ENCODE results near the gene SLC39A11.
"Not testable (repeated sequence)": the region's sequence is repeated elsewhere in the genome, so short reads cannot be mapped to it uniquely, and the experiment has no call there.

SLC39A11 gene

DNA sequence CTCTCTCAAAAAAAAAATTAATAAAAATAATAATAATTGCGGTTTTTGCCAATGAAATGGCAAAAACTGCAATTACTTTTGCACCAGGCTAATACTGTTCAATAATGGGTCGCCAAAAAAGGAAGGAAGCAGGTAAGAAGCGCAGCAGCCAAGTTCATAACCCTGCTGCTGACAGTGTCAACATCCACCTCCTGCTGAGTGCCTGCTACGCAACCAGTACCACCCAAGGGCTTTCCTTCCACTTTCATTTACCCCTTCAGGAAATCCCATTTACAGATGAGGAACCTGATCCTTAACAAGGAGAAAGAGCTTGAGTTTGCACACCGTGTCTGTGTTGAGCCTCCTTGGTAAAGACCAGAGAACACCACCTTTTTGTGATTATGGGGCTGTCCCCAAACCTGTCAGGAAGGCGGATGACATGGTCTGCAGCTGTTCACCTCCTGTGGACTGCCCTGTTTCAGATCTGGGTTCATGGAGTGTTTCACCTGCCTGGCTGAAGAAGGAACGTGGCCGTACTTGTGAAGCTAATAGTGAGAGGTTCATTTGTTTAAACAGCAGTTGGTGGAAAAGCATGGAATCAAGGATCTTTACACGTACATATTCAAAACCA, 378.0 kb downstream of the SLC39A11 start:
- DNase-seq (ENCODE audit: low spot score): no peak

DNA sequence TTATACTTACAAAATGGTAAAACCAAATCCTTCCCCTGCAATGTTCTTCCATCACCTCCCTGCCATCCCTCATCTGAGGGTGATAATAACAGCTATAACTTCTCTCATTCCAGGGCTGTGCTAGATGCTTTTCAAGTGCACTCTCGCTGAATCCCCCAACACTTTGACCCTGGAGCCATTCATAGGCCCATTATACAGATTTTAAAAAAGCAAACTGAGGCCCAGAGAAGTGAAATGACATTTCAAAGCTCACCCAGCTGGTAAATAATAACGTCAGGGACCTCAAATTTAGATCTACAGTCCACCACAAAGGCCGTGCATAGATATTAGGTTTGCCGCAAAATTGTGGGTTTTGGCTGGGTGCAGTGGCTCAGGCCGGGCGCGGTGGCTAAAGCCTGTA, 378.8 kb downstream of the SLC39A11 start:
- DNase-seq (ENCODE audit: low spot score): no peak

DNA sequence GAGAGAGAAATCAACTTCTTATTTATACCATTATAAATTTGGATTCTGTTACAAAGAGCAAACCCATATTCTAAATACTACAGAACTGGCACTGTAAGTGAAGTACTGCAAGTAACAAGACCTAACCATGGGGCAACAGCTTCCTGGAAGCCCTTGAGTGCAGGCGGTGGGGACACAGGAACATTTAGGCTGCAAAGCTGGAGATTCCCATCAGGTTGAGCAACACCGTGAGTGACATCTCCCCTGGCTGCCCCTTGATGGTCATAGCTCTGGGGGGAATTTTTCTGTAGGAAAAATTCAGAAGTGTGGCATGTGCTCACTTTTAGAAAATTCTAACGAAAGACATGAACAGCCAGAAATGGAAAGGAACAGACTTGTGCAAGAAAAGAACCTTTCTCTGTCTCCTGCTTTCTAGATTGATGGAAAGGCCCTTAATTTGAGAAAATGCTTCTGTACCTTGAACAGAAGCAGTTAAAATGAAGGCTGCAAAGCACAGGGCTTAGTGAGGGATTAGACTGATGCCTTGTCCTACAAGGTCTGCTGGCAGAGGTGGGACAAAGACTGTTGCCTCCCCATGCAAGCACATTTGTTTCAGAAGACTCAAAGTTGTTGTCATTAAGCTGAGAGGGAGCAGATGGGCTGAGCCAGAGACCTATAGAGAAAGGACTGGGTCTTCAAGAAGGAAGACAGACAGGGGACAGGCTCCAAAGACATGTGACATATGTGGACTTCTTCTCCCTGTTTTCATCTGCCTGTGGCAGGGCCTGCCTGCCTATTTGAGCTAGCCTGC, 380.8 kb downstream of the SLC39A11 start:
- no peak for DNase-seq (ENCODE audit: low spot score)

DNA sequence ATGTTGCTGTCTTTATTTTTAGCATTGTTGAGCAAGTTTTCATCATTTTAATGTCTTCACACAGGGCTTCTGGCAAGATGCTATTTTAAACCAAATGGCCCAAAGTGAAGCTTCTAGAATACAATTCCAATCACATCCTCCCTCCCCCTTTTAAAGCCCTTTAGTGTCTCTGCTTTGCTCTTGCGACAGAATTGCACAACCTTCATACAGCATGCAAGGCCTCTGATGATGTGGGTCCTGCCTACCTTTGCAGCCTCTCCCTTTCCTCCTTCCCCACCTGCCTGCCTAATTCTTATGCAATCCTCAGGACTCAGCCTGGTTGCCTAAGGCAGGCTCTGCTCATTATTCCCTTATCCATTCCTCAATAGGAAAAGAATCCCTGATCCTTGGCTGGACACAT, 381.7 kb downstream of the SLC39A11 start:
- no peak for DNase-seq (ENCODE audit: low spot score)

DNA sequence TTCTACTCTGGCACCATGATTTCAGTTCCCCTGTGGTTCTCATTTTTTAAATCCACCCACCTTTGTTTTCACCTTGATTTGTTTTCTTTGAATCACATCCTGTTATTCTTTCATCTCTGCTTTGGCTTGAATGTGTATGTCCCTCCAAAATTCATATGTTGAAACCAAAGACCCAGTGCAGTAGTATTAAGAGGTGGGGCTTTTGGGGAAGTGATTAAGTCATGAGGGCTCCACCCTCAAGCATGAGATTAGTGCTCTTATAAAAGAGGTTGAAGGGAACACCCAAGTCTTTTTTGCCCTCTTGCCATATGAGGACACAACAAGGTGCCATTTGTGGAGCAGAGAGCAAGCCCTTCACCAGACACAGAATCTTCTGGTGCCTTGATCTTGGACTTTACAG, 382.3 kb downstream of the SLC39A11 start:
- DNase-seq (ENCODE audit: low spot score): no peak

DNA sequence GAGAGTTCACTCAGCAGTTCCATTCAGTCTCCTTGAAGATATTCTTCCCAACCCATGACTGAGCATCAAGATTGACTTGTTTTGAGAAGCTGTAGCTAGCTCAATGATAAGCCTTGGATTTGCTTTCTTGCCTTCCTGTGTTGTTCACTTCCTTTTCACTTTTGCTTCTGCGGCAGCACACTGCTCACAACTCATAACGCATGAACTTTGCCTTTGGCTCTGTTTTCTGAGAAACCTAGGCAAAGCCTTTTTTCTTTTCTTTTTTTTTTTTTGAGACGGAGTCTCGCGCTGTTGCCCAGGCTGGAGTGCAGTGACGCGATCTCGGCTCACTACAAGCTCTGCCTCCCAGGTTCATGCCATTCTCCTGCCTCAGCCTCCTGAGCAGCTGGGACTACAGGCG, 383.8 kb downstream of the SLC39A11 start:
- DNase-seq (ENCODE audit: low spot score): not testable (repeated sequence)

DNA sequence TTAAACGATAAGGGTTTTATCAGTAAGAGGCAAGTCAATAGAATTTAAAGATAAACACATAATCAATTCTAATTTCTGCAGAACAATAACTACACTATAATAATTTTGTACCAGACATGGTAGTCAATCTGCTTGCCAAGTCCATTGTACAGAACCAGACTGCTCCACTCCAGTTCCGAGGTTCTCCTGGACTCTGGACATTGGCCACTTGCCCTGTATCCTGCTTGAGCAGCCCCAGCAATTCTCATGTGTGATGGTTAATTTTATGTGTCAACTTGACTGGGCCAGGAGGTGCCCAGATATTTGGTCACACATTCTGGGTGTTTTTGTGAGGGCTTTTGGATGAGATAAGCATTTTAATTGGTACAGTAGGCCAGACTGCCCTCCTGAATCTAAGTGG, 384.6 kb downstream of the SLC39A11 start:
- DNase-seq (ENCODE audit: low spot score): no peak

DNA sequence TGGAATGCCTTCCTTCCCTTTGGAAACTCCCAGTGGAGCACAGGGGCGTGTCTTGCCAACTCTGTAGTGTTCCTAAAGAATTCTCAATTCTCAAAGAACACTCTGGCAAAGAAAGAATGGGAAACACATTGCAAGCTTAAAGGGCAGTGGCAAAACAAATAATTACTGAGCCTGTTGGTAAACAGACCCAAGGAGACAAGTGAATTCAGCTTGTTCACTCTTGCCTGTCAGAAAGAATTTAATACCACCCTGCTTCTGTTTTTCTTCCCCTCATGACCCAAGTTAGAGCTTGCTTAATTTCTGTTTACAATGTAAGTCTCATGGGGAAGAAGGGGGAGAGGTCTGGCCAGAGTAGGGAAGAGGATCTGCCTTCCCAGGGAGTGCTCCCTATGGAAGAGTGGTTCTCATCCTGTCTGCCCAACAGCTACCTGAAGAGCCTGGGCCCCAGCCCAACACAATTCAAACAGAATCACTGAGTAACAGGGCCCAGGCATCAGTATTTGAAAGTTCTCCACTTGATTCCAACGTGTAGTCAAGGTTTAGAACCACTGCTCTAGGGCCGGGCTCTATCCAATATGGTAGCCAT, 386.0 kb downstream of the SLC39A11 start:
- DNase-seq (ENCODE audit: low spot score): no peak

GRCh38 chr17:72705905-72706395, 386.5 kb downstream of the SLC39A11 start:
- no peak for DNase-seq (ENCODE audit: low spot score)

- DNase-seq (ENCODE audit: low spot score): no peak
These were observed 389.5 kb downstream of the SLC39A11 start for GRCh38 chr17:72702998-72703397.

- DNase-seq (ENCODE audit: low spot score): no peak
These were observed 390.3 kb downstream of the SLC39A11 start for GRCh38 chr17:72702136-72702735.

DNA sequence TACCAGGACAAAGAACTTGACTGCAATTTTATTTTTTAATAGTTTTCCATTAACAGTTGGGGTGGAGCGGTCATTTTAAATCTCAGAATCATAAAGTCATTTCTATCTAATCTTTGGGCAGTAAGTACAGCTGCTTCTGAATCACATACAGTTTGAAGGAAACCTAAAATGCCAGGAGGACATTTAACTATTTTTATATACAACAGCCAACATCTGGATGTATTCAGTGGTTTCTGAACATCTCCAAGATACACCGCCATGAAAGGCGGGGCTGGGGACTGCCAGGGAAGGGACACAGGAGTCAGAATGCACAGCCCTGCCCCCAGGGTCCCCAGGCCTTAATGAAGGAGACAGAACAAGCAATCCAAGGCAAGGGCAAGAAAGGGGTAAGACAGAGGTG, 392.3 kb downstream of the SLC39A11 start:
- DNase-seq (ENCODE audit: low spot score): no peak

GRCh38 chr17:72699545-72699944, 392.9 kb downstream of the SLC39A11 start:
- no peak for DNase-seq (ENCODE audit: low spot score)

GRCh38 chr17:72697602-72698146, 394.8 kb downstream of the SLC39A11 start:
- DNase-seq (ENCODE audit: low spot score): no peak

DNA sequence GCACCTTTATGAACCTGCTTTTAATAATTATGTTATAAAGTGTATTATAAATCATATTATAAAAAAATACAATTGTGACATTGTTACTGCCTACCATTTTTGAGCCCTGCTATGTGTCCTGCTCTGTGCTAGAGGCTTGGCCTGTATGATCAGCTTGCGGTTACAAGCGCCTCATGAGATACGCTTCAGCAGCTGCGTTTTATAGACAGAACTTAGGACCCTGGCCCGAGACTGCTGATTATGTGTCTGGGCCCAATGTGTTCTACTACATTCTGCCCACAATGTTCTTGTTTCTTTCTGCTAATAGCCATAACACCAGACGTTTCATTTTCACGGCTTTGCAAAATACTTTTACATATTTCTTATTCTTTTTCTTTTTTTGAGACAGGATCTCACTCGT, 395.8 kb downstream of the SLC39A11 start:
- no peak for DNase-seq (ENCODE audit: low spot score)

DNA sequence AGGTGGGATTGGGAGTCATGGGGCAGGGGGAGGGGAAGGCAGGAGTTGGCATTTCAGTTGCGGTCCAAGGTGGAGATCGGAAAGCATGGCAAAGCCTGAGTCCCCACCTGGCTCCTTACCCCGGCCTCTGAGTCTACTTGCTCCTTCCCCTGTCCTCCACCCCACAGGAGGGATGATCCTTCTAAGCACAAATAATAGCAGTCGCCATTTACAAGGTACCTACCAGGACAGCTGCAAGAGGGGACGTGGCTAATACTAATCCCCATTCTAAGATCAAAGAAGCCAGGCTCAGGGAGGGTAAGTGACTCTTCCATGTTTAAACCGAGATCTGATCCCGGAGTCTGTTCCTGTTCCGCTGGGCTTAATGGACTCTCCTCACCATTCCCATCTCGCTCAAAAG, 396.3 kb downstream of the SLC39A11 start:
- DNase-seq (ENCODE audit: low spot score): no peak

DNA sequence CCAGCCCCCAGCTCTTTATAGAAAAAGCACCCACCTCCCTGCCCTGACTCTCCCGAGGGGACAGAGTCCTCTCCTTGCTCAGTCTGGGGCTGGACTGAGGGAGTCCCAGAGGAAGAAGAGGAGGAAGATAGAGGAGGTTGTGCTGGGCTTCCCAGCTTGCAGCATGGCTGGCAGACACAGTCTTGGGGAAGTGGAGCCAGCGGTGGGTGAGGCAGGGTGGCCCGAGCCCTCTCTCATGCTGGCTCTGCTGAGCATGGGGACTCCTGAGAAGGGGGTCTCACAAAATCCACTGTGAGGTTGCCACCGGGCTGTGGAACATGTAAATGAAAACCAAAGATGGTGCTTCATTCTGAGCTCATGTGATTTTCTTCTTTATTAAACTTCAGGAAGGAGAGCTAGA, 398.5 kb downstream of the SLC39A11 start:
- no peak for DNase-seq (ENCODE audit: low spot score)

DNA sequence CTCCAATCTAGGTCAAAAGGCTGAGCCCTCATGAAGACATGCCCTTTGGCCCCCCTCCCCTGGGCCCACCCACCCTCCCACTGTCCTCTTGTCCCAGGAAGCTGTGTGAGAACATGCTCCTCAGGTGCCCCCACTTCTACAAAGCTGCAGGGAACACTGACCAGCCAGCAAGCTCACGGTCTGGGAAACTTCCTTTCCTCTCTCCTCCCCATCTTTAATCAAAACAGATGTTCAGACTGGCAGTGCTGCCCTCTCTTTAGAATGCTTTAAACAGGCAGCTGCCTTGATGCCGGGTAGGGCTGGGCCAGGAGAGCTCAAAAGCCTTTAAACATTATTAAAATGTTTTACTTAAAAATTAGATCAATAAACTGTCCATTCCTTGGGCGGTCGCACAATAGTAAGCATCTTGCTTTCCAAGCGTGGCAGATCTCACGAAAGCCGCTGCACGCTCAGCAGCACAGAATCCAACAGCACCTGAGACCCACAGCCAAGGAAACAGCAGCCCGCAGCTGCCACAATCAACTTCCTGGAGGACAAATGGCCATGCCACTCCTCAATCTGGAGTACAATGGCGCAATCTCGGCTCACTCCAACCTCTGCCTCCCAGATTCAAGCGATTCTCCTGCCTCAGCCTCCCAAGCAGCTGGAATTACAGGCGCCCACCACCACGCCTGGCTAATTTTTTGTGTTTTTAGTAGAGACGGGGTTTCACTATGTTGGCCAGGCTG, 399.2 kb downstream of the SLC39A11 start:
- DNase-seq (ENCODE audit: low spot score): no peak

- DNase-seq (ENCODE audit: low spot score): no peak
These were observed 399.8 kb downstream of the SLC39A11 start for GRCh38 chr17:72692676-72693075.

- no peak for DNase-seq (ENCODE audit: low spot score)
These were observed 400.9 kb downstream of the SLC39A11 start for GRCh38 chr17:72691586-72691985.

DNA sequence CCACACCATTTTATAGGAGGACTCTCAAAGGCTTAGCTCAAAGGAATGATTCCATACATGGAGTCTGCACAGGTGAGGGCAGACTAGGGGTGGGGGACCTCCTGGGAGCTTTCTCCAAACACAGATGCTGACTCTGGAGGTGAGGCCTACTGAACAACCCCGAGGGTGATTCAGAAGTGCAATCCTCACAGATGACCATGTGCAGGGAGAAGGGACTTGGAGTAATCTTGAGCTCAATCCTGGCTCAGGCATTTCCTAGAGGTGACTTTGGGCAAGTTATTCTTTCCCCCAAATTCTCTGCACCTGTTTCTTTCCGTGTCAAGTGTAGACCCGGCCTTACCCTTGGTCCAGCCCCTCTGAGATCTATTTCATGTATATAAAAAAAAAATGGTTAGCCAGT, 401.5 kb downstream of the SLC39A11 start:
- no peak for DNase-seq (ENCODE audit: low spot score)

DNA sequence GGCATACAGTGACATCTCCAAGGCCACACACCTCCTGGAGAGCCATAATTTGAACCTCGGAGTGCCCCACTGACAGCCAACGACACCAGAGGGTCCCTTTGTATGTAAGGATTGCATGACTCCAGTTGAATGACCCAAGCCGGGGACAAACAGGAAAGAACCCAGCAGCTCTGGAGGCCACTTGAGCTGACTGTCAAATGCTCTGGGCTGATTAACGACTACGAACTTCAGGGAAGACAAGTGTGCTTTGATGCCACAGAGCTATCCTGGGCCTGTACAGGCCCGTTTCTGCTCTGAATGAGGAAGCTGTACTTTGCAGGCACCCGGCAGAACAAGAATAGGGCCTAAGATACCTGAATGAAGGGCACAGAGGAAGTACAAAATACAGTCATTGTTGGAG, 404.6 kb downstream of the SLC39A11 start:
- DNase-seq (ENCODE audit: low spot score): no peak
